DMS 273 (cell line): ENCODE measurements around the gene JOSD2.
A peak's percentile ranks its signal among the peaks of the same experiment; 100 is the strongest.
"Not testable (repeated sequence)": the region's sequence is repeated elsewhere in the genome, so short reads cannot be mapped to it uniquely, and the experiment has no call there.

ENCODE experiments used
- DNase-seq: peaks from one replicate; lab custom pipeline; 2025; ENCODE audit not compliant: unreplicated experiment; lab: John Stamatoyannopoulos, UW

The JOSD2 gene

DNA sequence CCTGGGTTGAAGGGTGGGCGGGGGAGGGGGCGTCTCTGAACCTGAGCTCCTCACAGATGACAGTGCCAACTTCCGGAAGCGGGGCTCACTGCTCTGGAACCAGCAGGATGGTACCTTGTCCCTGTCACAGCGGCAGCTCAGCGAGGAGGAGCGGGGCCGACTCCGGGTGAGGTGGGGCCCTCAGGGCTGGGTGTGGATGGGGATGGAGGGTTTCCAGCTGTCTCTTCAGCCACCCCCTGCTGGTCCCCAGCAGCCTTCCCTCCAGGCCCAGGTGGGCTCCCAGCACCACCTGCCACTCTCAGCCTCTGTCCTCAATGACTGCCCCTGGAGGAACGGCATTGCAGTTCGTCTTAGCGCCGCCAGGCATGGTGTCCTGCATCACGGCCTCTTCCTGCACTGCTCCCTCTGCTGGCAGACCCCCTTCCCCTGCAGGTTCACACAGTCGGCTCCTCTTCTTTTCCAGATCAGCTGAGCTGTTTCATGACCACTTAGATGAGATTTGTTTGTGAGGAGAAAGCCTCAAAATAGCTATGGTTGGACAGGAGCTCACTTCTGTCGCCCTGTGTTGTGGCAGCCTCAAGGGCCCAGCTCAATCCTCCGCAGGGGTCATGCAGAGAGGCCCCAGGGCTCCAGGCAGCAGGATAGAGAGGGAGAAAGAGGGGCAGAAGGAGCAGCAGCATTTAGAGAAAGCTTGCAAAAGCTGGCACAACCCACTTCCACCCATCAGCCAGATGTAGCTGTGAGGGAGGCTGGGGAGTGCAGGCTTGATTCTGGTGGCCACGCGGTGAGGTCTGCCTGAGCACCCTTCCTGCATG is 31.9 kb downstream of the JOSD2 start:
- DNase-seq = peak; percentile 34

DNA sequence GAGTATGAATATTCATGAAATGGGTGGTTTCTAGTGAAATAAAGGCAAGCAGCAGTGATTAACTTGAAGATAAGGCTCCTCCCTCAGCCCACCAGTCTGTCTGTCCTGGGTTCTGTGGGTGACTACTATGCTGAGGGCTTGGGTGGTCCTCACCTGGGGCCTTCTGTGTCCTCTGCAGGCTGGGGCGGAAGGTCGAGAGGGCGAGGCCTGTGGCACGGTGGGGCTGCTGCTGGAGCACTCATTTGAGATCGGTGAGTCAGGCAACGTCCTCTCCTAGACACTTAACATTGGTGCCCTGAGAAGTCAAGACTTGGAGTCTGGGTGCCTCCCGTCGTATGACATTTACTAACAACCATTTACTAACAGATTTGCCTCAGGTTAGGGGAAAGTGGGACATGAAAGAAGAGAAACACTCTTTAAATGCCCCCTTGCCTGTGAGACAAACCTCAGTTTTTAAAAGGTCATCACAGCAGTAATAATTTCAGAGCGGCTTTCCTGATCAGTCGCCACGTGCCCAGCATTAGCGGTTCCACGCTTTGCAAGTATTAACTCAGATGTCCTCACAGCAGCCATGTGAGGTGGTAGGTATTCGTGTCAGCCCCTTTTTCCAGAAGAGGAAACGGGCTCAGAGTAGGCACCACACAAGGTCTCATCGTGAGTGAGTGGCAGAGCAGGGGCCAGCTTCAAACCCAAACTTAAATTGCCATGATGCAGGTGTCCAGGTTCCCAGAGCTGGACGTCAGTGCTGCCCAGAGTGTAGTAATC is 33.1 kb downstream of the JOSD2 start:
- no peak for DNase-seq

DNA sequence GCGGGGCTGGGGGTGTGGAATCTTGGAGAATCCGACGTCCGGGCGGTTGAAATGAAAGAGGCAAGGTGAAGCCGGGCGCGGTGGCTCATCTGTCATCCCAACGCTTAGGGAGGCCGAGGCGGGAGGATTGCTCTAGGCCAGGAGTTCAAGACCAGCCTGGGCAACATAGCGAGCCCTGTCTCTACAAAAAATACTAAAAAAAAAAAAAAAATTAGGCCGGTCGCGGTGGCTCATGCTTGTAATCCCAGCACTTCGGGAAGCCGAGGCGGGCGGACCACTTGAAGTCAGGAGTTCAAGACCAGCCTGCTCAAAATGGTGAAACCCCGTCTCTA is 34.1 kb downstream of the JOSD2 start:
- no peak for DNase-seq

- peak; percentile 95 for DNase-seq
These were observed 34.6 kb downstream of the JOSD2 start, which contains the start of the genes EMC10 and GARIN5A for GRCh38 chr19:50476224-50476906. Gene EMC10 (plus strand): TSS chr19:50476507. CDS start chr19:50476545, 38 bp downstream. Gene GARIN5A (minus strand): TSS chr19:50476848. CDS start chr19:50476388, 460 bp downstream.

DNA sequence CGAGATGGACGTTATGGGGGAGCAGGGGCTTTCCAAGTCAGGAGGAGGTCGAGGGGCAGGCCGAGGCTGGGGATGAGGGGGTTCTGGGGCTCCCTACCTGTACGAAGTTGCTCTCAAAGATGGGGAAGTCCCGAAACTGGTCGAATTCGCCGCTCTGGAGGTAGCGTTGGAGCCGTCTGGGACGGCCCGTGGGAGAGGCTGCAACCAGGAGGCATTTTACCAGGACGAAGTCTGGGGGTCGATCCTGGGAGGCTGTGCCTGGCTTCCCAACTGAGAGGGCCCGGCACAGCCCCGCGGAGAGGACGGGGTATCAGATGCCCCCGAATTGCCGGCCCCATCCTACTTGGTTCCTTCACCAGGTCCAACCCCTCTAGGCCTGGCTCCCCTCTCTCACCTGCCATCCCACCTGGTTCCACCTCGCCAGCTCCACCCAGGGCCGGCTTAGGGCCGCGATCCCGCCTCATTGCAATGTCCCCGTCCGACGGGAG is 35.2 kb downstream of the JOSD2 start:
- DNase-seq = no peak

GRCh38 chr19:50475101-50475568 is 35.9 kb downstream of the JOSD2 start:
- DNase-seq = no peak

DNA sequence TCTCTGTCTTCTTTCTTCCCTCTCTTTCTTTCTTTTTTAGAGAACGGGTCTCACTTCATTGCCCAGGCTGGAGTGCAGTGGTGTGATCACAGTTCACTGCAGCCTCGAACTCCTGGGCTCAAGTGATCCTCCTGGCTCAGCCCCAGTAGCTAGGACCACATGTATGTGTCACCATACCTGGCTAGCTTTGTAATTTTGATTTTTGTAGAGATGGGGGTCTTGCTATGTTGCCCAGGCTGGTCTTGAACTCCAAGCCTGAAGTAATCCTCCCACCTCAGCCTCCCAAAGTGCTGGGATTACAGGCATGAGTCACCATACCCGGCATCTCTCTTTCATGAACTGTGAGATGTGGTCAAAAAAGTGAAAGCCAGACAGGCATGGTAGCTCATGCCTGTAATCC is 37.7 kb downstream of the JOSD2 start:
- DNase-seq = not testable (repeated sequence)

- no peak for DNase-seq
These were observed 42.2 kb downstream of the JOSD2 start for GRCh38 chr19:50468818-50469217.

DNA sequence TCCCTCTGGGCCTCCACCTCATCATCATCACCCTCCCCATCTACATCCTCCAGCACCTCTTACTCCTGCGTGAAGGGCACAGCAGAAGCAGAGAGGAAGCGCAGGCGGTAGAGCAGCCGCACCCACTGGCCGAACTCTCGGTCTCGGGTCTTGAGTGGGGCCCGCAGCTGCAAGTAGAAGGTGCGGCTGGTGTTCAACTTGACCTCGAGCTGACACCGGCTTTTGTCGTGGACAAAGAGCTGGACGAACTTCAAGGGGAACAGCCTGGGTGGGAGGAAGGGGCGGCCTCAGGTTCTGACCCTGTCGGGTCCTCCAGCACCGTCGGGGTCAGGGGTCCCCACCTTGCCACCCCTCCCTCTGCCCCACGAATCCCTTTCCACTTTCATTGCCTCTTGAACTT is 43.4 kb downstream of the JOSD2 start:
- no peak for DNase-seq

GRCh38 chr19:50466706-50467039 is 44.3 kb downstream of the JOSD2 start:
- no peak for DNase-seq

DNA sequence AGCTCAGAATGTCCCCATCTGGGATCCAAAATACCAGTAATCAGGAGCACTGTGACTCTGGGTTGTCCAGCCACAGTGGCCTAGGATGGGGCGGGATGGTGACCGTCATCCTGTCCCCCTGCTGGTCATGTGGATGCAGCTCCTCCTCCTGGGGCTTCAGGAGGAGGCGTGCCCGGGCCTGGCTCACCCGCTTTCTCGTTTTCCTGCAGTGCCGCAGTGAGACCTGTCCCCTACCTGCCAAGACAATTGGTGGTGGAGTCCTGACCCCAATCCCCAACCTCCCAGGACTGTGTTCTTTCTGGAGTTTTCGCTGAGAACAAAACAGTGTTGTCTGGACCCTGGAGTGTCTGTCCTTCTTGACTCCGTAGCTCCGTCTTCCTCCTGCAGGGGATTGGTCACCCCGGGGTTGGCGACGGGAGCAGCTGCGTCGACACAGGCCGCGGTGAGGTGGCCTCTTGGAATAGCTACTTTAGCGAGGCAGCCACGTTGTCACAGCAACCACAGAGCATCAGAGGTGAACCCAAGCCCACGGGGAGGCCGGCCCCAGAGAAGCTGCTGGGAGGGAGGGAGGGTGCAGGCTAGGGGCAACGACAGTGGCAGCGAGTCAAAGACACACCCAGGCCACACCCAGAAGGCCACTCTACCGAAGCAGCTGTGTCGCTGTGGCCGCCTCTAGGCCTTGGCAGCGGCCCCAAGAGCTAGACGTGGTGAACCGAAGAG is 44.8 kb downstream of the JOSD2 start:
- no peak for DNase-seq

GRCh38 chr19:50465000-50465399 is 46.0 kb downstream of the JOSD2 start:
- DNase-seq = no peak

DNA sequence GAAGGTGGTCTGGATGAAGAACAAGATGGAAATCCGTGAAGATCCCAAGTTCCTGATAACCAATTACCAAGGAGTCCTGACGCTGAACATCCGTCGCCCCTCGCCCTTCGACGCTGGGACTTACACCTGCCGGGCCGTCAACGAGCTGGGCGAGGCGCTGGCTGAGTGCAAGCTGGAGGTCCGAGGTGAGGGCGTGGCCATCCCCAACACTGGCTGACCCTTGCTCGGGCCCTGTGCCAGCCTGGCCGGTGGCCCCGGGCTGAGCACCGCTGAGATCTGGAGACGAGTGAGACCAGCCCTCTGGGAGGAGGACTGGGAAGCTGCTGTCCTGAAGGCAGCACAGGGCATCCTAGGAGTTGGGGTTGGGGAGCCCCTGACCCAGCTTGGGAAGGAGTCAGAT is 46.6 kb downstream of the JOSD2 start:
- DNase-seq = no peak

- DNase-seq = no peak
These were observed 48.0 kb downstream of the JOSD2 start for GRCh38 chr19:50462970-50463369.

DNA sequence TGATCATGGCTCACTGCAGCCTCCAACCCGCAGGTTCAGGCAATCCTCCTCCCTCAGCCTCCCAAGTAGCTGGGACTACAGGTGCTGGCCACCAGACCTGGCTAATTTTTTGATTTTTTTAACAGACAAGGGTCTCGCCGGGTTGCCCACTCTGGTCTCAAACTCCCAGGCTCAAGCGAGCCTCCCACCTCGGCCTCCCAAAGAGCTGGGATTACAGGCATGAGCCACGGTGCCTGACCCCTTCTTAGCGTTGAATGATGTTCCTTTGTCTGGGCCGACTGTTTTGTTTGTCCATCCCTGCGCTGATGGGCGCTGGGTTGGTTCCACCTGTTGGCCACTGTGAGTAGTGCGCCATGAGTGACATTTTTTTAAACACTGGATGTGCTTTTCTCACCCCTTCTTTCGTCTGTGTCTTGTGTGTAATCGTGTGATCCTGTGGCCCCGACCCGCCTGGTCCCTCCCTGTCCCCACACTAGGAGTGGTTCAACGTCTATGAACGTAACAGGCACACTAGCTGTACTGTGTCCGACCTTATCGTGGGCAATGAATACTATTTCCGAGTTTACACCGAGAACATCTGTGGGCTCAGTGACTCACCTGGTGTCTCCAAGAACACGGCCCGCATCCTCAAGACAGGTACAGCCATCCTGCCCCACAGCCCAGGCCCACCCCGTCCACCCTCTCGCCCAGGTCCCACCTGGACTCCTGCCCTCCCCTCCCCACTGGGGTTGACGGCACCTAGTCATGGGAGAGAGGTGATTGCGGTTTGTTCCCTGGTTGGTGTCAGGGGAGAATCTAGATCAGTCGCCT is 49.7 kb downstream of the JOSD2 start:
- peak; percentile 79 for DNase-seq

DNA sequence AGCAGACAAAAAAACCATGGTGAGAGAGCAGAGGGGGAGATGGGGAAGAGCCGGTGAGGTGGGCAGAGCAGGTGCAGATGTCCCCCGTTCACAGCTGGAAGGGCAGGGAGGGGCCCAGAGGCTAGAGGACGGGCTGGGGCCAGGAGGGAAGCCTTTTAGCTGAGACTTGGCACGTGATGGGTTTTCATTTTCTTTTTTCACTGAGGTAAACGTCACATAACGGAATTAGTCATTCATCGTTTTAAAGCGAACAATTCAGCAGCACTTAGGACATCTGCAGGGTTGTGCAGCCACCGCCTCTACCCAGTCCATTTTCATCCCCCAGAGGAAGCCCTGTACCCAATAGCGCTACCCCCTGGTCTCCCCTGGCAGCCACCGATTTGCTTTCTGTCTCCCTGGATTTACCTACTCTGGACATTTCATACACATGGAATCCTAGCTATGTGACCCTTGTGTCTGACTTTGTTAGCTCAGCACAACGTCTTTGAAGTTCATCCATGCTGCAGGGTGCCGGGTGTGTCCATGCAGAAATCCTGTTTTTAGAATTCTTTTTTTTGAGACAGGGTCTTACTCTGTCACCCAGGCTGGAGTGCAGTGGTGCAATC is 50.7 kb downstream of the JOSD2 start:
- DNase-seq = peak; percentile 35

- no peak for DNase-seq
These were observed 51.4 kb downstream of the JOSD2 start for GRCh38 chr19:50459638-50460037.

DNA sequence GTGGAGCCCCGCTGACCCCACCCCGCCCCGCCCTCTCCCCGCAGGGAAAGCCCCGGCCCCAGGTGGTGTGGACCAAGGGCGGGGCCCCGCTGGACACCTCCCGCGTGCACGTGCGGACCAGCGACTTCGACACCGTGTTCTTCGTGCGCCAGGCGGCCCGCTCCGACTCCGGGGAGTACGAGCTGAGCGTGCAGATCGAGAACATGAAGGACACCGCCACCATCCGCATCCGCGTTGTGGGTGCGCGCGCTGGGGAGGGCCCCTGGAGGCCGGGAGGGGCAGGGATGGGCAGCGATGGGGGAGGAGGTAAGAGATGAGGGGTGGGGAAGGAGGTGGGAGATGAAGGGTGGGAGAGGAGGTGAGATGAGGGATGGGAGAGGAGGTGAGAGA is 51.9 kb downstream of the JOSD2 start:
- no peak for DNase-seq

GRCh38 chr19:50458396-50459066 is 52.5 kb downstream of the JOSD2 start:
- no peak for DNase-seq
